WI38 (cell line): ENCODE data around the gene RFX7.

Experiments
- H3K4me3 ChIP-seq: 2 replicates; pipeline ENCODE4 v1.5.1; 2011; ENCODE audit warnings: low read depth, mild to moderate bottlenecking, control low read depth, low read length
- CTCF ChIP-seq: IDR thresholded peaks from 2 replicates; pipeline ENCODE4 v1.5.1; 2012; ENCODE audit warnings: low read depth, mild to moderate bottlenecking, control low read depth, low read length

The RFX7 gene

GRCh38 chr15:56241374-56242105 is 2.1 kb downstream of the RFX7 start:
- TF ChIP-seq CTCF, result no peak
- H3K4me3 ChIP-seq, result peak overlapping the region; percentile 86

DNA sequence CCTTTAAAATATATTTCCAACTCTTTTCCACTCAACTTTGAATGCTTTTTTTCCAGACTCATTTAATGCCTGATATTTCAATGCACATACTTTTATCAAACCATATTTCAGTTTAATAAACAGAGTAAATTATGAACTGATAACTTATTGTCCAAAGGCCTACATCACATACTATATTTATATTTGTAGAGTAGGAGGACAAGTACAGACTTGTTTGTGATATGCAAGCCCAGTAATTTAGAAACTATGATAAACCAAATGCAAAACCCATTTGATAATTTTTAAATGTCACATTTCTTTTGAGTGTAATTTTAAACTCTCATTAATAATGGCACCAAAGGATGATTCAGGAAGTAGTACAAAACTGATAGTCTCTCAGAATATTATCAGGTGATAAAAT is 3.3 kb downstream of the RFX7 start:
- H3K4me3 ChIP-seq, result peak overlapping the region; percentile 86; the same call in 1 of the 2 replicates

DNA sequence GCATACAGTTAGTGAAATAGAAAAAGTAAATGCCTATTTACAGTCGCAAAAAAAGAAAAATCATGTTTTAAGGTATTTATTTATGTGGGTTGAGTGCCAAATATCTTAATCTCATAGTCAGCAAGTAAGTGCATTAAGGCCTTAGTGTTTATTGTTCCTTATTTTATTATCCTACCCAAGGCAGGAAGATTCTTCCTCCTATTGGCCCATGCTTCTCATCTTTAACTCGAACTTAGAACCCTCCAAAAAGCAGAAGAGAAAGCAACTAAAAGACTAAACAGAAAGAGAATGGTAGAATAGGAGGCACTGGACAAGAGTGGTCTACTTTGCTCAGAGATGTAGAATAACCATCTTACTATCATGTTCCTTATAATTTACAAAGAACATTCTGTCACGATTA is 7.5 kb downstream of the RFX7 start:
- no peak for TF ChIP-seq CTCF
- no peak overlapping the region for H3K4me3 ChIP-seq

More for the DNA sequence above, 3.3 kb downstream of the RFX7 start:
- TF ChIP-seq CTCF, result no peak

DNA sequence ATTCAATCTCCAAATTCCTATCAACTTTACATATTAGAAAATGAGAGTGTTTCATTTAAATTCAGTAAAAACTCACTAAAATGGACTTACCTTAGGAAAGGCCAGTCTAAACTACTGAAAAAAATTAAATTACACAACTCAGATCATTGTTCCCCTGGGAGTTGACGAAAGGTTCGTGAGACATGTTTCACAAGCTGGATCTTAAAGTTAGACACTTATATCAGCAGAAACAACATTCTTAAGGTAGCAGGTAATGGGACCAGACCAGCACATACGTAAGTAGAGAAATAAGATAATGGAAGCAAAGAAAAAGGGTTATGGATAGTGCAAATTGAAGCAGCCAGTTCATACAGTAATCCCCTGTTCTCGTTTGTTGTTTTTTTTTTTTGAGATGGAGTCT is 8.9 kb downstream of the RFX7 start:
- no peak overlapping the region for H3K4me3 ChIP-seq
- TF ChIP-seq CTCF, result no peak

DNA sequence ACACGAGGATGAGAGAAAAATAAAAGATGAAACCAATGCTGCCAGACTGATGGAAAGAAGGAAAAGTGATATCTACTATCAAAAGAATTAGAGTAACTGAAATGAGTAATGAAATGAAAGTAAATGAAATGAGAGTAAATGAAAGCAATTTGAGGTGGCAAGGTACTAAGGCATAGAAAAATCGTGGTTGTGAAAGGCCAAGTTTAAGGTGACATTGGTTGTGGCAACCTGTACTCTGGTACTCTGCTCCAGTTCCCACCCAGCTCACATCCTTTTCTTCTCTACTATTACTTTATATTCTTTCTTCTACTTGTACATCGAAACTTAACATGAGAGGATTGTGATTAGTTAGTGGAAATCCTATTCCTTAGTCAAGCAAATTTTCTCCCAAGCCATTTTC is 10.1 kb downstream of the RFX7 start:
- no peak for TF ChIP-seq CTCF
- H3K4me3 ChIP-seq, result no peak overlapping the region

GRCh38 chr15:56232058-56232457 is 11.6 kb downstream of the RFX7 start:
- no peak overlapping the region for H3K4me3 ChIP-seq
- no peak for TF ChIP-seq CTCF

GRCh38 chr15:56228854-56229253 is 14.8 kb downstream of the RFX7 start:
- TF ChIP-seq CTCF, result no peak

More at GRCh38 chr15:56228854-56229253, 14.8 kb downstream of the RFX7 start:
- no peak overlapping the region for H3K4me3 ChIP-seq
